ENCODE data around the gene ABCC3. TPM values are rescaled to one million over a fixed set of nuclear protein-coding genes. Genes with fewer than 3 reads are reported as not detected.

ABCC3 gene
- total RNA-seq, 1 donor from 2014 or later = 0.73 TPM

- H3K27ac Mint-ChIP-seq (ENCODE audit: unreplicated experiment) = no peak overlapping the region
- H3K36me3 Mint-ChIP-seq (ENCODE audit: unreplicated experiment) = no peaks in the 10 kb centered on the region
- DNase-seq (ENCODE audit: extremely low spot score, unreplicated experiment) = no peak
Measured at GRCh38 chr17:50681263-50682200, 46.9 kb downstream of the ABCC3 start.

GRCh38 chr17:50682441-50682840, 47.8 kb downstream of the ABCC3 start:
- Mint-ChIP-seq H3K4me1 (ENCODE audit: unreplicated experiment) (peaks cover 17% of the 10 kb centered on the region), H3K9me3 (ENCODE audit: unreplicated experiment) (no peaks in the 10 kb centered on the region), H3K4me3 (ENCODE audit: unreplicated experiment) (no peak overlapping the region), H3K36me3 (ENCODE audit: unreplicated experiment) (no peaks in the 10 kb centered on the region), H3K27ac (ENCODE audit: unreplicated experiment) (no peak overlapping the region), H3K27me3 (ENCODE audit: unreplicated experiment) (no peaks in the 10 kb centered on the region)
- no peak for TF ChIP-seq CTCF (IDR thresholded peaks at IDR 0.05)
- DNase-seq (ENCODE audit: extremely low spot score, unreplicated experiment) = no peak

More at GRCh38 chr17:50681263-50682200, 46.9 kb downstream of the ABCC3 start:
- Mint-ChIP-seq H3K4me1 (ENCODE audit: unreplicated experiment) (peaks cover 12% of the 10 kb centered on the region), H3K9me3 (ENCODE audit: unreplicated experiment) (no peaks in the 10 kb centered on the region), H3K27me3 (ENCODE audit: unreplicated experiment) (no peaks in the 10 kb centered on the region), H3K4me3 (ENCODE audit: unreplicated experiment) (peak overlapping the region; percentile 7)
- peak; percentile 78 for TF ChIP-seq CTCF (IDR thresholded peaks at IDR 0.05)

GRCh38 chr17:50682938-50683337, 48.3 kb downstream of the ABCC3 start:
- no peak for DNase-seq (ENCODE audit: extremely low spot score, unreplicated experiment)
- TF ChIP-seq CTCF (IDR thresholded peaks at IDR 0.05) = no peak
- Mint-ChIP-seq H3K27ac (ENCODE audit: unreplicated experiment) (no peak overlapping the region), H3K4me1 (ENCODE audit: unreplicated experiment) (peaks cover 17% of the 10 kb centered on the region), H3K27me3 (ENCODE audit: unreplicated experiment) (no peaks in the 10 kb centered on the region), H3K9me3 (ENCODE audit: unreplicated experiment) (no peaks in the 10 kb centered on the region), H3K36me3 (ENCODE audit: unreplicated experiment) (no peaks in the 10 kb centered on the region), H3K4me3 (ENCODE audit: unreplicated experiment) (no peak overlapping the region)

- no peaks in the 10 kb centered on the region for H3K27me3 Mint-ChIP-seq (ENCODE audit: unreplicated experiment)
- H3K27ac Mint-ChIP-seq (ENCODE audit: unreplicated experiment) = no peak overlapping the region
- H3K4me1 Mint-ChIP-seq (ENCODE audit: unreplicated experiment) = peaks cover 17% of the 10 kb centered on the region
- DNase-seq (ENCODE audit: extremely low spot score, unreplicated experiment) = no peak
- no peaks in the 10 kb centered on the region for H3K9me3 Mint-ChIP-seq (ENCODE audit: unreplicated experiment)
- TF ChIP-seq CTCF (IDR thresholded peaks at IDR 0.05) = no peak
- no peaks in the 10 kb centered on the region for H3K36me3 Mint-ChIP-seq (ENCODE audit: unreplicated experiment)
- H3K4me3 Mint-ChIP-seq (ENCODE audit: unreplicated experiment) = no peak overlapping the region
Measured at GRCh38 chr17:50683434-50684287, 49.0 kb downstream of the ABCC3 start.

- H3K4me3 Mint-ChIP-seq (ENCODE audit: unreplicated experiment) = no peak overlapping the region
- no peak overlapping the region for H3K27ac Mint-ChIP-seq (ENCODE audit: unreplicated experiment)
- H3K36me3 Mint-ChIP-seq (ENCODE audit: unreplicated experiment) = no peaks in the 10 kb centered on the region
Measured at GRCh38 chr17:50684288-50684611, 49.6 kb downstream of the ABCC3 start.

More at GRCh38 chr17:50684288-50684611, 49.6 kb downstream of the ABCC3 start:
- no peaks in the 10 kb centered on the region for H3K9me3 Mint-ChIP-seq (ENCODE audit: unreplicated experiment)
- peaks cover 21% of the 10 kb centered on the region for H3K4me1 Mint-ChIP-seq (ENCODE audit: unreplicated experiment)
- DNase-seq (ENCODE audit: extremely low spot score, unreplicated experiment) = no peak
- TF ChIP-seq CTCF (IDR thresholded peaks at IDR 0.05) = no peak
- H3K27me3 Mint-ChIP-seq (ENCODE audit: unreplicated experiment) = no peaks in the 10 kb centered on the region
